ENCODE measurements around the gene SFN. TPM values are rescaled to one million over a fixed set of nuclear protein-coding genes. Genes with fewer than 3 reads are reported as not detected.
"Not testable (repeated sequence)": the region's sequence is repeated elsewhere in the genome, so short reads cannot be mapped to it uniquely, and the experiment has no call there.

SFN gene
- total RNA-seq, 2 experiments from 2014 or later = 0.95 to 3.9 TPM

DNA sequence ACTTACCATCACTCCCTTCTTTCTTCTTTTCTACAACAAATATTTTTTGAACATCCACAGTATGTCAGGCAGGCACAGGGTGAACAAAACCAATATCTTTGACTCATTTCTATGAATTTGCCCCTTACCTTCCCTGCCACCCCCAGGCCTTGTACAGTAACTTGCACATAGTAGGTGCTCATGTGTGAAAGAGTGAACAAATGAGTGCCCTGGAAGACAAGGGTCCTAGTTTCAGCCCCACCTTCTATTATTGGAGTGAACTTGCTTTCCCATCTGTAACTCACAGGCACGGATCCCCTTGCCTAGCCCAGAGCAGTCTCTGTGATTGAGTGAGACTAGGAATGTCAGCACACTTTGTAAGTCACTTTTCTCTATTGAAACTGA is 23.6 kb upstream of the SFN start:
- no peaks in the 10 kb centered on the region for H3K9me3 ChIP-seq (ENCODE audit: low read length)
- no peak overlapping the region for H3K27ac ChIP-seq (ENCODE audit: low read depth, low read length, poor library complexity, severe bottlenecking)
- H4K20me1 ChIP-seq (ENCODE audit: insufficient read depth, low read length) = no peaks in the 10 kb centered on the region
- H3K79me2 ChIP-seq (ENCODE audit: insufficient read depth, low read depth, low read length) = no peaks in the 10 kb centered on the region
- CTCF ChIA-PET (ENCODE audit: unreplicated experiment) = no interaction called here
- no peak overlapping the region for H2AFZ ChIP-seq (ENCODE audit: low read length)
- intact Hi-C loops (cut with micrococcal nuclease; ENCODE audit: unreplicated experiment) = no loop called here
- H3K4me3 ChIP-seq (ENCODE audit: low read depth, low read length, poor library complexity, severe bottlenecking) = no peak overlapping the region
- TF ChIP-seq, protein P1, sequence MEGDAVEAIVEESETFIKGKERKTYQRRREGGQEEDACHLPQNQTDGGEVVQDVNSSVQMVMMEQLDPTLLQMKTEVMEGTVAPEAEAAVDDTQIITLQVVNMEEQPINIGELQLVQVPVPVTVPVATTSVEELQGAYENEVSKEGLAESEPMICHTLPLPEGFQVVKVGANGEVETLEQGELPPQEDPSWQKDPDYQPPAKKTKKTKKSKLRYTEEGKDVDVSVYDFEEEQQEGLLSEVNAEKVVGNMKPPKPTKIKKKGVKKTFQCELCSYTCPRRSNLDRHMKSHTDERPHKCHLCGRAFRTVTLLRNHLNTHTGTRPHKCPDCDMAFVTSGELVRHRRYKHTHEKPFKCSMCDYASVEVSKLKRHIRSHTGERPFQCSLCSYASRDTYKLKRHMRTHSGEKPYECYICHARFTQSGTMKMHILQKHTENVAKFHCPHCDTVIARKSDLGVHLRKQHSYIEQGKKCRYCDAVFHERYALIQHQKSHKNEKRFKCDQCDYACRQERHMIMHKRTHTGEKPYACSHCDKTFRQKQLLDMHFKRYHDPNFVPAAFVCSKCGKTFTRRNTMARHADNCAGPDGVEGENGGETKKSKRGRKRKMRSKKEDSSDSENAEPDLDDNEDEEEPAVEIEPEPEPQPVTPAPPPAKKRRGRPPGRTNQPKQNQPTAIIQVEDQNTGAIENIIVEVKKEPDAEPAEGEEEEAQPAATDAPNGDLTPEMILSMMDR (conservative IDR thresholded peaks at IDR 0.05; ENCODE audit: low read length) = no peak
- no peak for TF ChIP-seq EZH2phosphoT487 (IDR thresholded peaks at IDR 0.05; ENCODE audit: borderline replicate concordance, low read depth, low read length)
- no peak for DNase-seq (ENCODE audit: low spot score)
- no peak overlapping the region for H3K4me2 ChIP-seq (ENCODE audit: low read length)
- H3K9me2 ChIP-seq (ENCODE audit: insufficient read depth, low read length) = no peaks in the 10 kb centered on the region
- POLR2A ChIA-PET = interaction anchor here (0.6 kb wide), 1 partner anchor 39 kb away, joined by 3 read pairs; no protein-coding TSS in a partner anchor
- no peaks in the 10 kb centered on the region for H3K4me1 ChIP-seq (ENCODE audit: insufficient read depth, low read length, poor library complexity, severe bottlenecking)
- peaks cover 63% of the 10 kb centered on the region for H3K36me3 ChIP-seq (ENCODE audit: insufficient read depth, low read length)
- BruUV-seq (replicated peaks) = no TSS peak

DNA sequence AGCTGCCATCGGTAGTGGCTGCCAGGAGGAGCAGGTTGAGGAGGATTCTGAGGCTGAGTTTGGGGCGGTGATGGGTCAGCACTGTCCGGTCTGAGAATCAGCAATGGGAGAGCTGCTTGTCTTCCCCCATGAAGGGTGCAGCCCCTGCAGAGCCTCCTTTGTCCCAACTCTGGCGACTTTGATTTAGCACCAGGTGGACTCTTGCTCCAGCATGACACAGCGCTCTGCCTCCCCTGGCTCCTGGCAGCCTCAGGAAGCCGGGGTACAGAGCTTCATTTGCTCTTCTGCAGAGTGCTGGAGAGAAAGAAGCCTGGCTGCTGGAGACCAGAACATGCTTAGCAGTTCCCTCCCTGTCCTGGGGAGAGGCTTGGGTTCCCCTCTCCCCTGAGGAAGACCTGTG is 23.2 kb upstream of the SFN start:
- Histone ChIP-seq H3K9me2 (ENCODE audit: insufficient read depth, low read length) (no peaks in the 10 kb centered on the region), H3K9me3 (ENCODE audit: low read length) (no peaks in the 10 kb centered on the region), H3K4me3 (ENCODE audit: low read depth, low read length, poor library complexity, severe bottlenecking) (no peak overlapping the region), H4K20me1 (ENCODE audit: insufficient read depth, low read length) (no peaks in the 10 kb centered on the region), H3K79me2 (ENCODE audit: insufficient read depth, low read depth, low read length) (no peaks in the 10 kb centered on the region), H3K4me1 (ENCODE audit: insufficient read depth, low read length, poor library complexity, severe bottlenecking) (no peaks in the 10 kb centered on the region), H3K27ac (ENCODE audit: low read depth, low read length, poor library complexity, severe bottlenecking) (no peak overlapping the region), H3K4me2 (ENCODE audit: low read length) (no peak overlapping the region), H2AFZ (ENCODE audit: low read length) (no peak overlapping the region), H3K36me3 (ENCODE audit: insufficient read depth, low read length) (peaks cover 58% of the 10 kb centered on the region)
- POLR2A ChIA-PET = no interaction called here
- TF ChIP-seq, protein P1 (conservative IDR thresholded peaks at IDR 0.05; ENCODE audit: low read length) = no peak
- no peak for TF ChIP-seq EZH2phosphoT487 (IDR thresholded peaks at IDR 0.05; ENCODE audit: borderline replicate concordance, low read depth, low read length)
- BruUV-seq (replicated peaks) = no TSS peak
- intact Hi-C loops (cut with micrococcal nuclease; ENCODE audit: unreplicated experiment) = no loop called here
- no peak for DNase-seq (ENCODE audit: low spot score)
- CTCF ChIA-PET (ENCODE audit: unreplicated experiment) = no interaction called here

DNA sequence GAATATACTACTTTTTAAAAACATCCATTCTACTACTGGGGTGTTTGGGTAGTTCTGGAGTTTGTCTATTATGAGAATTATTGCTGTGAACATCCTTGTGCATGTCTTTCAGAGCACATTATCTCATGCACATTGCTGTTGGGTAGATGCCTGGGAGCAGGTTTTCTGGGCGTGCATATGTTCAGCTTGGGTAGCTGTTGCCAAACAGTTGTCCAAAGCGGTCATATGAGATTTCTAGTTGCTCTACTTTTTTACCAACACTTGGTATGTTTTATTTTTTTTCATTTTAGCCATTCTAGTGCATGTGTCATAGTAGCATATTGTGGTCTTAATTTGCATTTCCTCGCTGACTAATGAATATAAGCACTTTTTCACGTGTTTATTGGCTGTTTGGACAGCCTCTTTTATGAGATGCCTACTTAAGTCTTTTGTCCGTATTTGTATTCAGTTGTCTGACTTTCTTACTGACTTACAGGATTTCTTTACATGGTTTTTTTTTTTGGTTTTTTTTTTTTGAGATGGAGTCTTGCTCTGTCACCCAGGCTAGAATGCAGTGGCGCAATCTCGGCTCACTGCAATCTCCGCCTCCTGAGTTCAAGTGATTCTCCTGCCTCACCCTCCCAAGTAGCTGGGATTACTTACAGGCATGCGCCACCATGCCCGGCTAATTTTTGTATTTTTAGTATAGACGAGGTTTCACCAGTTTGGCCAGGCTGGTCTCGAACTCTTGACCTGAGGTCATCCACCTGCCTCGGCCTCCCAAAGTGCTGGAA is 18.3 kb upstream of the SFN start:
- CTCF ChIA-PET (ENCODE audit: unreplicated experiment) = no interaction called here

DNA sequence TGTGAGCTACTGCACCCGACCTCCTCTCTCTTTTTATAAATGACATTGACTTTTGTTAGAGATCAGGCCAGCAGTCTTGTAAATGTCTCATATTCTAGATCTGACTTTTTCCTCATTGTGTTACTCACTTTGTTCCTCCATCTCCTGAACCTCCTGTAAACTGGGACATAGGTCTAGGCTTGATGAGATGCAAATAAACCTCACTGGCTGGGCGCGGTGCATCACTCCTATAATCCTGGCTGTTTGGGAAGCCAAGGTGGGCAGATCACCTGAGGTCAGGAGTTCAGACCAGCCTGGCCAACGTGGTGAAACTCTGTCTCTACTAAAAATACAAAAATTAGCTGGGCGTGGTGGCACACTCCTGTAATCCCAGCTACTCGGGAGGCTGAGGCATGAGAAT is 15.1 kb upstream of the SFN start:
- CTCF ChIA-PET (ENCODE audit: unreplicated experiment); DNase-seq (ENCODE audit: low spot score); POLR2A ChIA-PET: not testable (repeated sequence)

More for the DNA sequence above, 18.3 kb upstream of the SFN start:
- Histone ChIP-seq H4K20me1 (ENCODE audit: insufficient read depth, low read length) (no peaks in the 10 kb centered on the region), H3K9me2 (ENCODE audit: insufficient read depth, low read length) (no peaks in the 10 kb centered on the region), H3K9me3 (ENCODE audit: low read length) (no peaks in the 10 kb centered on the region), H3K79me2 (ENCODE audit: insufficient read depth, low read depth, low read length) (no peaks in the 10 kb centered on the region), H2AFZ (ENCODE audit: low read length) (no peak overlapping the region), H3K4me1 (ENCODE audit: insufficient read depth, low read length, poor library complexity, severe bottlenecking) (no peaks in the 10 kb centered on the region), H3K4me3 (ENCODE audit: low read depth, low read length, poor library complexity, severe bottlenecking) (no peak overlapping the region), H3K27ac (ENCODE audit: low read depth, low read length, poor library complexity, severe bottlenecking) (no peak overlapping the region), H3K36me3 (ENCODE audit: insufficient read depth, low read length) (peaks cover 43% of the 10 kb centered on the region), H3K4me2 (ENCODE audit: low read length) (no peak overlapping the region)
- POLR2A ChIA-PET = no interaction called here
- BruUV-seq (replicated peaks) = no TSS peak
- no peak for DNase-seq (ENCODE audit: low spot score)
- TF ChIP-seq EZH2phosphoT487 (IDR thresholded peaks at IDR 0.05; ENCODE audit: borderline replicate concordance, low read depth, low read length) = no peak
- TF ChIP-seq, protein P1 (conservative IDR thresholded peaks at IDR 0.05; ENCODE audit: low read length) = no peak
- intact Hi-C loops (cut with micrococcal nuclease; ENCODE audit: unreplicated experiment) = no loop called here

More for the DNA sequence above, 15.1 kb upstream of the SFN start:
- H3K4me1 ChIP-seq (ENCODE audit: insufficient read depth, low read length, poor library complexity, severe bottlenecking); H3K4me2 ChIP-seq (ENCODE audit: low read length); H4K20me1 ChIP-seq (ENCODE audit: insufficient read depth, low read length); H2AFZ ChIP-seq (ENCODE audit: low read length); H3K4me3 ChIP-seq (ENCODE audit: low read depth, low read length, poor library complexity, severe bottlenecking); intact Hi-C loops (cut with micrococcal nuclease; ENCODE audit: unreplicated experiment); H3K79me2 ChIP-seq (ENCODE audit: insufficient read depth, low read depth, low read length); H3K27ac ChIP-seq (ENCODE audit: low read depth, low read length, poor library complexity, severe bottlenecking); BruUV-seq (replicated peaks); H3K9me3 ChIP-seq (ENCODE audit: low read length); H3K9me2 ChIP-seq (ENCODE audit: insufficient read depth, low read length): not testable (repeated sequence)
- H3K36me3 ChIP-seq (ENCODE audit: insufficient read depth, low read length) = peaks cover 48% of the 10 kb centered on the region; the same call in 1 of the 2 replicates
